HG03025 (cell line): ENCODE results near the gene DEAF1.
"Not testable (repeated sequence)": the region's sequence is repeated elsewhere in the genome, so short reads cannot be mapped to it uniquely, and the experiment has no call there.

Source experiments
- ATAC-seq: cut with Tn5 transposase; IDR thresholded peaks from one replicate; pipeline ENCODE4 v1.9.1; 2021; ENCODE audit warnings: mild to moderate bottlenecking, moderate library complexity; ENCODE audit not compliant: unreplicated experiment, low FRiP score

DEAF1 gene

DNA sequence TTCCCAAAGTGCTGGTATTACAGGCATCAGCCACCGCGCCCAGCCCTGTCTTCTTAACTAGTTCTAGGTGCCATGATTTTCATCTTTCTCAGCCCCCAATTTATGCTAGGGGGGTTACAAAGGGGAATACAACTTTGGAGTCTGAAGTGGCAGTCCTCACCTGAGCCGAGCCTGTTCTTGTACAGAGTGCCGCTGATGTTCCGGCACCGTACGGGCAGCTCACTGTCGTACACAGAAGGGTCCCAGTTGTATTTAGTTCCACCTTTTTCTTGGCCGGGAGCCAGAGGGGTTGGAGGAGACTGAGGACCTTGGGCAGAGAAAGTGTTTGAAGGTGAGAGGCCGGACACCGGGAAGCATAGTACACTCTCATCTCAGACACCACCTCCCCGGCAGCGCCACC lies 7.3 kb downstream of the DEAF1 start:
- ATAC-seq, result no peak

DNA sequence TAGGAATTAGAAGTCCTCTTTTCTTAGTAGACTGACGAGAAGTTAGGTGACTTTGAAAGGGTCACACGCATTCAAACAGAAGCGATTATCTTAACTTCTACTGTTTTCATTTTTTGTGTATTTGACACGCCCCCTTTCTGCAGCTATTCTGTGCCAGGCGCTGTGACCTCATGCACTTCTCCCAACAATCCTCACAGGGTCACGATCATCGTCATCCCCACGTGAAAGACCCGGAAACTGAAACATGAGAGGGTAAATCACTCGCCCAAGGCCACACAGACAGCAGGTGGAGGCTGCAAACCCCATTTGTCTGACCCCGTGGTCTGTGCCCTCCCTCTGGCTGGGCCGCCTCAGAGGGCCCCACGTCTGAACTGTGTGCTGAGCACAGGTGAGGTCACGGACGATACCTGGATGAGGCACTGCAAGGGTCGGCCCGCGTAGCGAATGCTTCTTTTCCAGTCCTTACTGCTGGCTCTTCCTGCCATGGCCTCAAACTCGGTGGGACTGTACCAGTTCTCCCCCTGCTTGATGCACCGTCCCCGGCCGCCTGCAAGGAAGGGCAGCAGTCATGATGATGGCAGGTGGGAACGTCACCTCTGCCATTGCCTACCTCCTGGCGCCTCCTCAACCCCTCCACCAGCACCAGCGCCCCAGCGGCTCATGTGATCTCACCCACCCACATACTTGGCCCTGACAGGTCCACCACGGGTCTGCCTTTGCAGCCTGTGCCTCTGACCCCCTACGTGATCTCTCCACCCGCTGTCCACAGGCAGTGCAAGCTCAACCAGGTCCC lies 8.4 kb downstream of the DEAF1 start:
- no peak for ATAC-seq

DNA sequence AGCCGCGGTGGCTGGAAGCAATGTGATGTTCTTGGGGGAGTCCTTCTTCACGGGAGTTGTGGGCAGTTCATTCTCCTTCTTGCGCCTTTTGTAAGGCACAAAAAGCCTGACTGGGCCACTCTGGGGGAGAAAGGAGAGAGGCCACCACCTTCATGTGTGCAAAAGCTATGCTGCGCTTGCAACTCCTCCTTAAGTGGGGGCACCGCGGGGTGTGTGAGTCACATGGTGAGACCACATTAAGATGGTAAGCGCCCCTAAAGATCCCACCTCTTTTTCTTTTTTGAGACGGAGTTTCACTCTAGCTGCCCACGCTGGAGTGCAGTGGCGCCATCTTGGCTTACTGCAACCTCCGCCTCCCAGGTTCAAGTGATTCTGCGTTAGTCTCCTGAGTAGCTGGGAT lies 14.1 kb downstream of the DEAF1 start:
- ATAC-seq, result no peak

- ATAC-seq, result no peak
Measured at GRCh38 chr11:680476-680875, 14.5 kb downstream of the DEAF1 start.

DNA sequence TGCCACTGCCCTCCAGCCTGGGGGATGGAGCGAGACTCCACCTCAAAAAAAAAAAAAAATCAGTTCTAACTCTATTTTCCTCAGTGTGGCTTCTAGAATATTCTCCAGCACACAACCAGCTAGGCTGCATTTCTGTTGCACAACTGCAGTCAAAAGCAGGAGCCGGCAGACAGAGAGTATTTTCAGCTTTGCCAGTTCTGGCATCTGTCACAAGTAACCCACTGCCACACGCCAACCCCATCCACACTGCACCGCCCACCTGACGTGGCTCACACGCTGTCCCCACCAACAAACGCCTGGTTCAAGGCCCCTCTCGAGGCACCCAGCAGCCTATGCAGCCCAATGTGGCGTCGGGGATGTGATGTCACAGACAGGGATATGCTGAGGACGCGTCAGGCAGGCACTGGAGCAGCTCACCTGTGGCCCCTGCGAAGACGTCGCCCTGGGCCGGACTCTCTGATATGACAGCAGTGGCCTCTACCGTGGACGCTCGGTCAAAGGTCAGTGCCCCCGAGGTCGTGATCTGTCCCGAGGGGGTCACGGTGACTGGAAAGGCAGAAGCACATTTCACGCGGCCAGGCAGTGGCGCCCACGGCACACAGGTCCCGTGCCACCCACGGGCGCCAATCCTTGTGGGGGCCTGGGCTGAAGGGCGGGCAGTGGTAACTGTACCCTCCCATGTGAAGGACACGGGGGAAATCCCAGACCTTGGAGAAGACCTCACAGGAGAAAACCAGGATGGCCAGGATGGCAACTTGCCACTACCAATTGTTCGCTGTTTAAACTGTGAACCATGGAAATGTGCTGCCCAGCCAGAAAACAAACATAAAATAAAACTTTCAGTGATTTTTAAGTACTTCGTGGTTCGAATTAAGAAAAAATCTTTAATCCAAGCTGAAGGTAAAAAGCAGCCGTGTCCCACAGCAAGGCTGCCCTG lies 15.5 kb downstream of the DEAF1 start:
- no peak for ATAC-seq

DNA sequence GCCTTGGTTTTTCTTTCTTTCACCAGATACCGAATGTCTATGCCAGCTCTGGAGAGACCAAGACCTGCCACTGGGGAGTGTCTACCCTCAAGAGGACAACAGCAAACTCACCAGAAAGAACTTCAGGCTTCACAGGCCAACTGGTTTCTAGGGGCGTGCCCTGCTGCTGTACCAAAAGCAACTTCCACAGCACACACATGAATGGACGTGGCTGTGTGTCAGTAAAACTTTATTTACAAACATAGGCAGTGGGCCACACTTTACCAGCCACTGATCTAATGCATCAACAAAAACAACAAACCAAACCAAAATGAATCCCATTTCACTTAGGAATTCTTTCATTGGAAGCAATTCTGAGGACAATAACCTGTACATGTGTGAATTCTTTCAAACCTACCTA lies 16.7 kb downstream of the DEAF1 start:
- ATAC-seq, result no peak

DNA sequence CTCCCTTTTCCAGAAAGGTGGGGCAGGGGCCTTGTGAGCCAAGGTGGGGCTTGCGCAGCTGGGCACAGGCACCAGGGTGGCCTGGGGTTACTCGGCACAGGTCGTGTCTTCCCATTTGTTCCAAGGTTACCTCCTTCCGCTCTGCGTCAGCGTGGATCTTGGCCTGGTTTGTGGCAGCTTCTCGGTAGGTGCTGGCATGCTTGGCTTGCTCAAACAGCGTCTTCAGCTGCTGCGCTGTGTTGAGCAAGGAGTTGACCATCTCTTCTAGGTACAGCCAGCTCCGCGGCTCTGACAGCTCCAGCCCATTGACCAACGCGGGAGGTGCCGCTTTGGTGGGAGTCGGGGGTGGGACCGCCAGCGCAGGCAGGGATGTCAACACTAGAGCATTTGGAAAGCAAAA lies 20.6 kb downstream of the DEAF1 start:
- ATAC-seq, result no peak

DNA sequence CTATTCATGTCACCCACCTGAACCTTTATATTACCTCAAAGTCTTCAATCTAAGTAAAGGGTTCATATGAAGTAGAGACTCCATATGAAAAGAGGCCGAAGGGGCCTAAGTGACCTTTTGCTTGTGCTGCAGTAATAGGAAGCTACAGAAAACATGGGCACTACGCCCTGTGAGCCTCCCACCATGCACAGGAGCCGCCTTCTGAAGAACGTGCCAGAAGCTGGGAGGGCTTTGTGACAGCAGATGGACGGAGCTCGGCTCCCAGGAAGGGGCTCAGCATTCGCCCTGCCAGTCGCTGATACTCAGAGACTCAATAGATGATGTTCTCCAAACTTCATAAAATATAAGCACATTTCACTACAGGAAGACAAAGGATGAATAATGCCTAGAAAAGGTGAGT lies 21.2 kb downstream of the DEAF1 start:
- ATAC-seq, result no peak

GRCh38 chr11:665704-666281 lies 29.2 kb downstream of the DEAF1 start:
- no peak for ATAC-seq

GRCh38 chr11:665062-665703 lies 29.8 kb downstream of the DEAF1 start:
- ATAC-seq, result no peak

GRCh38 chr11:662689-663274 lies 32.2 kb downstream of the DEAF1 start:
- ATAC-seq, result no peak

DNA sequence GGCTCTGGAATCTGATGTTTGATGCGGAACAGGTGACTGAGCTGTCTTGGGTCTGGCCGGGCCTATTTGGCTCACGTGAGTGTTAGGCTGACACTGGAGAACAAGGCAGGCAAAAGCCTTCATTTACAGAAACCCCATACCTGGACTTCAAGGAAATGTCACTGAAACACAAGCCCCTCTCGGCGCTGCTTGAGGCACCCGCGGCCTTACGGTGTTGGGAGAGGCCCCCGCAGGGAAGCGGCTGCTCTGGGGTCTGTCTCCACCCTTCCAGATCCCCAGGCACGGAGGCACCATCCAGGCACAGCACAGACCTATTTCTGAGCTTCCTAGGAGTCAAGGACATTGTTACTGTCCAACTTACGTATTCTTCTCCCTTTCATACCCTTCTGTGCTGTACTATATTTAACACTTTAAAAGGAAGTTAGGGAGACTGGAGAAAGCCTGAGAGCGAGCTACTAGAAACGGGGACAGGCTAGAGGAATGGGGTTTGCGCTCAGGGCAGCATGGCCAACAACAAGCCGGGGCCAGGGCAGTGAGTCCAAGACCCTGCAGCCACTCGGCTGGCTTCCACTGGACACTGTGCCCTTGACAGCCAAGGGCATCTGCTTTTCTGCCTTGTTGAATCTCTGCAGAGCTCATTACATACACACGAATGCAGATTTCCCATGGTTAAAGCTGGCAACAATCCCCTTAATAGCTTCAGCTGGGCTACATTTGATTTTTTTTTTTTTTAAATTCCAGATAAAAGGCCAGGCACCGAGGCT lies 34.2 kb downstream of the DEAF1 start:
- ATAC-seq, result no peak

DNA sequence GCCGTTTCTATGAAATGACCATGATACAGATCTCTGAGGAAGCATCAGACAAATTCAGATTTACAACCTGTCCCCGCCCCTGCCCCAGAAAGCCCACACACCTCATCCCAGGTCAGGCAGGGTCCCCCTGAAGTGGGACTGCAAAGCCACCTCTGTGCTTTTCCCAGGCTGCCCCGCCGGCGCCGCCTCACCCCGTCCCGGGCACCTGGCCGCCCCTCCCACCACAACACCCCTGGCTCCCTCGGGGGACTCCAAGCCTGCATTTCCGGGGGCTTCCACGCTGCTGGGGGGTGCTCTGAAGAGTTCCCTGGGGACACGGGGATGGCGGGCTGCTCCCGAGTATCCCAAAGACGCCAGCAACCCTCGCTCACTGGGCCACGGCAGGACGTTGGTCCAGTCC lies 34.7 kb downstream of the DEAF1 start:
- no peak for ATAC-seq

- ATAC-seq, result no peak
Measured at GRCh38 chr11:659532-660085, 35.4 kb downstream of the DEAF1 start.

GRCh38 chr11:657691-658126 lies 37.3 kb downstream of the DEAF1 start:
- no peak for ATAC-seq

- no peak for ATAC-seq
Measured at GRCh38 chr11:656866-657265, 38.2 kb downstream of the DEAF1 start.

DNA sequence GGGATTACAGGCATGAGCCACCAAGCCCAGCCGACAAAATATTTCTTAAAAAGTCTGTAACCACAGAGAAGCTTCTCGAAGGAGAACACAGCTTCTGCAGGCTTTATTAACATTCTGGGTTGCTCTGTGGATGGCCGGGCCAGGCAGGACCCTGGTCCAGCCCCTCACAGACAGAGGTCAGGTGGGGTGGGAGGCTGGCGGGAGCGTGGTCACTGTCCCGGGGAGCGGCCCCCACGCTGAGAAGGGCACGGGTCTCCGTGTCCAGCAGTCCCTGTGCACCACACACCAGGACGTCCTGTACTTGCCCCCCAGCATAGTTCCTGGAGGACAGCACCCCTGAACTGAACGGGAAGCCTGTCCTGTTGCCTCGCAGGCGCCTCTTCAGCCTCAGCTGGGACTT lies 38.6 kb downstream of the DEAF1 start:
- ATAC-seq, result no peak

DNA sequence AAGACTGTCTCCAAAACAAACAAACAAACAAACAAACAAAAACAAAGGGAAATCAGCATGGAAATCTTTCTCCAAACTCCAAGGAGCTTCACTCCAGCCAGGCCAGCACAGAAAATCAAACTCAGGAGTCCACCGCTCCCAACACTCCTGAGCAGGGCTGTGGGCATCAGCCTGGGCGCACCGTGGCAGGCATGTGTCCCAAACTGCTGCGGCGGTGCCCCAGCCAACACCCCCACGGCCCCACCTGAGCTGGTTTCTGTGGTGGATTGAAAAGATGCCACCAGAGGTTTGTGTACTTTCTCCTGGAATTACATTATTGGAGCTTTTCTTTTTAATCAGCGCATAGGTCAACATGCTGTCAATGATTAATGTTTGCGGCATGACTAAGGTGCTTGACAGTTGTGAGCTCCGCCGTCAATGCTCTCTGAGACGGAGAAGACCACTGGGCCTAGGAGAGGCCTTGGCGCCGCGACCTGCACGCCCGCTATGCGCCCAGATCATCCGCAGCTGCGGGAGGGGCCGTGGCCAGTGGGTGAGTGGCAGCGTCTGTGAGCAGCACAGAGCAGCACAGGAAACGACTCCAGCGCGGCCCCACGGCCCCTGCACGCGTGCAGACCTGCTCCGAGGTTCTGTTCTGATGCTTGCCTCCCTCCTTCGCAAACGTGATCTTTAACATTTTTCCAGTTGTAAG lies 39.8 kb downstream of the DEAF1 start:
- no peak for ATAC-seq

GRCh38 chr11:654444-654843 lies 40.6 kb downstream of the DEAF1 start:
- not testable (repeated sequence) for ATAC-seq
